IMR-90 (cell line): Measurements from ENCODE around the gene KRT6C. TPM values are rescaled to one million over a fixed set of nuclear protein-coding genes. Genes with fewer than 3 reads are reported as not detected.

ENCODE experiments used
- ATAC-seq: fragments of 200-7000 bp; cut with Tn5 transposase; 2 replicates; pipeline ENCODE4 v1.9.1; 2020; ENCODE audit warnings: low read depth, mild to moderate bottlenecking, moderate library complexity
- BruUV-seq: library from RNA; stranded (reverse); fragments of 400-500 nt; replicated peaks from 2 replicates; lab custom pipeline; 2021; lab: Mats Ljungman, UMichigan
- CTCF ChIA-PET: fragments of 300-600 bp; formaldehyde crosslinking; extraction: SDS; loops from one replicate; lab custom pipeline; 2021; ENCODE audit warnings: antibody characterized with exemption; lab: Yijun Ruan, JAX
- POLR2A ChIA-PET: fragments of 300-600 bp; sonication (Branson Sonifier 250); formaldehyde crosslinking; loops from one replicate; lab custom pipeline; 2022; ENCODE audit warnings: antibody characterized with exemption; ENCODE audit not compliant: unreplicated experiment; lab: Charles Lee
- DNase-seq: peaks from one replicate; pipeline ENCODE4 v3.0.0; 2013
- H2AFZ ChIP-seq: replicated peaks from 2 replicates; pipeline ENCODE3; 2013; ENCODE audit warnings: low read length, mild to moderate bottlenecking; ENCODE audit not compliant: poor library complexity
- H2AK5ac ChIP-seq: 2 replicates; pipeline ENCODE4 v1.6.1; 2013; ENCODE audit warnings: low read depth, low read length, inconsistent platforms
- H2AK9ac ChIP-seq: replicated peaks from 2 replicates; pipeline ENCODE3; 2013; ENCODE audit warnings: mild to moderate bottlenecking, low read depth, low read length, moderate library complexity; ENCODE audit not compliant: poor library complexity
- H2BK120ac ChIP-seq: 2 replicates; pipeline ENCODE4 v1.6.1; 2013; ENCODE audit warnings: low read depth, low read length, inconsistent platforms
- H2BK15ac ChIP-seq: 3 replicates; pipeline ENCODE4 v1.6.1; 2013; ENCODE audit warnings: low read depth, low read length, inconsistent platforms
- H2BK20ac ChIP-seq: 2 replicates; pipeline ENCODE4 v1.6.1; 2013; ENCODE audit warnings: low read depth, mild to moderate bottlenecking, inconsistent platforms, low read length, moderate library complexity
- H2BK5ac ChIP-seq: 2 replicates; pipeline ENCODE4 v1.6.1; 2013; ENCODE audit warnings: mild to moderate bottlenecking, low read depth, low read length, inconsistent platforms; ENCODE audit not compliant: poor library complexity, severe bottlenecking
- H3K14ac ChIP-seq: replicated peaks from 2 replicates; pipeline ENCODE4 v1.6.1; 2013; ENCODE audit warnings: low read depth, low read length, inconsistent platforms
- H3K18ac ChIP-seq: 2 replicates; pipeline ENCODE4 v1.6.1; 2013; ENCODE audit warnings: low read depth, low read length, control low read depth
- H3K23ac ChIP-seq: 2 replicates; pipeline ENCODE4 v1.6.1; 2013; ENCODE audit warnings: low read depth, low read length, inconsistent platforms
- H3K27ac ChIP-seq: 2 replicates; pipeline ENCODE4 v1.5.1; 2013; ENCODE audit warnings: mild to moderate bottlenecking, control low read depth, low read length; ENCODE audit not compliant: insufficient read depth
- H3K27me3 ChIP-seq: 2 replicates; pipeline ENCODE4 v1.6.1; 2013; ENCODE audit warnings: low read length; ENCODE audit not compliant: control insufficient read depth, insufficient read depth
- H3K36me3 ChIP-seq: 2 replicates; pipeline ENCODE4 v1.6.1; 2013; ENCODE audit warnings: low read length, mixed read lengths; ENCODE audit not compliant: control insufficient read depth, insufficient read depth
- H3K4ac ChIP-seq: 2 replicates; pipeline ENCODE4 v1.6.1; 2013; ENCODE audit warnings: low read depth, low read length, inconsistent platforms
- H3K4me1 ChIP-seq: 2 replicates; pipeline ENCODE4 v1.6.1; 2013; ENCODE audit warnings: low read length, mixed read lengths; ENCODE audit not compliant: control insufficient read depth, insufficient read depth
- H3K4me2 ChIP-seq: 2 replicates; pipeline ENCODE4 v1.6.1; 2013; ENCODE audit warnings: low read depth, mild to moderate bottlenecking, control low read depth, low read length, moderate library complexity
- H3K4me3 ChIP-seq: 2 replicates; pipeline ENCODE4 v1.5.1; 2013; ENCODE audit warnings: low read depth, mild to moderate bottlenecking, control low read depth, low read length, moderate library complexity; ENCODE audit not compliant: insufficient read depth
- H3K56ac ChIP-seq: 2 replicates; pipeline ENCODE4 v1.6.1; 2013; ENCODE audit warnings: low read length, inconsistent platforms; ENCODE audit not compliant: insufficient read depth; ENCODE audit errors: extremely low read depth
- H3K79me1 ChIP-seq, 2 experiments: 2 replicates each; pipeline ENCODE4 v1.6.1; 2013; ENCODE audit warnings: low read length in 2 of 2, inconsistent platforms in 1 of 2, low read depth in 1 of 2
- H3K9ac ChIP-seq: 2 replicates; pipeline ENCODE4 v1.6.1; 2013; ENCODE audit warnings: low read depth, low read length, control low read depth
- H3K9me1 ChIP-seq: 2 replicates; pipeline ENCODE4 v1.6.1; 2013; ENCODE audit warnings: low read length, inconsistent platforms; ENCODE audit not compliant: insufficient read depth
- H3K9me3 ChIP-seq: 2 replicates; pipeline ENCODE4 v1.6.1; 2013; ENCODE audit warnings: low read length; ENCODE audit not compliant: control insufficient read depth, insufficient read depth
- H4K20me1 ChIP-seq: 2 replicates; pipeline ENCODE4 v1.6.1; 2013; ENCODE audit warnings: low read length, inconsistent platforms; ENCODE audit not compliant: insufficient read depth
- H4K5ac ChIP-seq: 2 replicates; pipeline ENCODE4 v1.6.1; 2013; ENCODE audit warnings: mild to moderate bottlenecking, low read depth, low read length, control low read depth
- H4K8ac ChIP-seq, 2 experiments: 2 replicates each; pipeline ENCODE4 v1.6.1; 2013; ENCODE audit warnings: low read depth in 2 of 2, low read length in 2 of 2, control low read depth in 1 of 2, inconsistent platforms in 1 of 2
- H4K91ac ChIP-seq: 2 replicates; pipeline ENCODE4 v1.6.1; 2013; ENCODE audit warnings: low read depth, low read length, inconsistent platforms; ENCODE audit not compliant: insufficient read depth
- BHLHE40 ChIP-seq: fragments of 150-350 bp; IDR thresholded peaks from 2 replicates; pipeline ENCODE4 v1.6.1; 2016; ENCODE audit warnings: mild to moderate bottlenecking, low read depth, low read length
- MAFK ChIP-seq: IDR thresholded peaks from 2 replicates; pipeline ENCODE4 v1.6.1; 2012; ENCODE audit warnings: low read depth, low read length, improper control_type of control experiment
- POLR2A ChIP-seq: IDR thresholded peaks from 2 replicates; pipeline ENCODE4 v1.6.1; 2012; ENCODE audit warnings: mild to moderate bottlenecking, low read depth, low read length
- RFX5 ChIP-seq: IDR thresholded peaks from 2 replicates; pipeline ENCODE4 v1.8.0; 2012; ENCODE audit warnings: low read depth, mild to moderate bottlenecking, low read length, moderate library complexity
- SMC3 ChIP-seq: fragments of 150-350 bp; IDR thresholded peaks from 2 replicates; pipeline ENCODE4 v1.6.1; 2016; ENCODE audit warnings: low read depth, mild to moderate bottlenecking, antibody characterized with exemption, low read length, moderate library complexity
- WGBS, 2 experiments: methylation state at CpG; one replicate each; pipeline versions ENCODE4 v1.1.5 to v1.1.7; 2013; ENCODE audit warnings: missing lambda C conversion rate in 2 of 2; ENCODE audit not compliant: insufficient read length in 1 of 2; ENCODE audit errors: extremely low coverage in 2 of 2; 5-methylcytosine and 5-hydroxymethylcytosine counted together
- dilution Hi-C: fragments of 300-500 bp; cut with HindIII; formaldehyde crosslinking; loops from one replicate; pipeline ENCODE4 v1.14.3; 2018; ENCODE audit warnings: low sequenced_read_pairs; ENCODE audit not compliant: unreplicated experiment
- in situ Hi-C: fragments of 300-500 bp; cut with MboI; formaldehyde crosslinking; loops from 3 replicates; pipeline ENCODE4 v1.14.3; 2019; ENCODE audit warnings: low sequenced_read_pairs, inconsistent platforms, mixed read lengths
- intact Hi-C: fragments of 100-400 bp; cut with micrococcal nuclease; formaldehyde crosslinking; loops from 2 replicates; pipeline ENCODE4 v1.10.0; 2022
- polyA plus RNA-seq, 3 experiments: library from polyadenylated mRNA; depleted of rRNA; stranded (reverse); fragments of >200 nt; gene quantifications; 2 replicates each; pipeline ENCODE4 v1.2.3, GENCODE V29; 2012; ENCODE audit warnings: low replicate concordance in 1 of 3
- total RNA-seq: library from RNA; depleted of rRNA; stranded (reverse); fragments of >200 nt; gene quantifications from 2 replicates; pipeline ENCODE4 v1.2.3, GENCODE V29; 2012

KRT6C gene
- total and polyA plus RNA-seq, 2 of the 4 experiments (the other 2 are of a cell fraction) = not detected

DNA sequence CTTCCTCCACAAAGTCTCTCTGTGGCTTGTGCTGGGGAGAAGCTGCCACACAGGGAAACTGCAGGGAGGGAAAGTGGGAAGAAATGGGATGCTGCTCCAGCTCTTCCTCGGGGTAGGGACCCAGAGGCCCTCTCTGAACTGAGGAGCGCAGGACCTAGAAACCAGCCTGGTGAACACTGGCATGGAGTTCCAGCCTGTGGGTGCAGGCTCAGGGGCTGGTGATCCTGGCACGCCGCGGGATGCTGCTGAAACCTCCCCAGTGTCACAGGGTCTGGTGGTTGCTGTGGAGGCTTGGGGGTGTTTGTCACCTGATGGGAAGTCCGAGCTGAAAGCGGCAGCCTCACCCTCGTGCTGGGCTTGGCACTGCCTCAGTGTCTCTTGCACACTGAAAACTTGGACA, 34.2 kb downstream of the KRT6C start:
- Histone ChIP-seq H2BK20ac (no peak overlapping the region), H3K36me3 (no peaks in the 10 kb centered on the region), H3K27me3 (peaks cover 4% of the 10 kb centered on the region; the same call in 1 of the 2 replicates), H3K79me1 (no peaks in the 10 kb centered on the region), H3K9me1 (no peaks in the 10 kb centered on the region), H2AFZ (no peak overlapping the region), H3K14ac (no peak overlapping the region), H3K9me3 (no peaks in the 10 kb centered on the region), H3K9ac (no peak overlapping the region), H3K4me2 (no peak overlapping the region), H2AK9ac (no peak overlapping the region), H3K27ac (no peak overlapping the region), H2BK15ac (no peak overlapping the region; the same call in 2 of the 3 replicates), H4K91ac (no peak overlapping the region), H3K56ac (no peak overlapping the region), H3K4me3 (no peak overlapping the region), H3K4me1 (no peaks in the 10 kb centered on the region; the same call in 1 of the 2 replicates), H3K18ac (no peak overlapping the region), H2AK5ac (no peak overlapping the region), H3K23ac (no peak overlapping the region), H4K20me1 (no peaks in the 10 kb centered on the region), H2BK5ac (no peak overlapping the region), H4K5ac (no peak overlapping the region), H3K4ac (no peak overlapping the region), H2BK120ac (no peak overlapping the region), H4K8ac (no peak overlapping the region)
- intact Hi-C loops = no loop called here
- ChIA-PET CTCF (no interaction called here), POLR2A (no interaction called here)
- DNase-seq (no peak), ATAC-seq (no peak)
- WGBS, 2 experiments = no CpG with 5 or more reads among the region's 8 CpGs
- no peak for TF ChIP-seq MAFK
- TF ChIP-seq RFX5 = no peak
- TF ChIP-seq SMC3 = no peak
- no peak for TF ChIP-seq POLR2A
- TF ChIP-seq BHLHE40 = no peak
- BruUV-seq = no TSS peak
- in situ Hi-C loops = no loop called here
- dilution Hi-C loops = no loop called here
